Smooth muscle cell (in vitro differentiated cells): ENCODE measurements around the gene KLHL29. TPM values are rescaled to one million over a fixed set of nuclear protein-coding genes. Genes with fewer than 3 reads are reported as not detected.

Experiments used
- DNase-seq: peaks from one replicate; lab custom pipeline; 2025; ENCODE audit not compliant: unreplicated experiment; lab: John Stamatoyannopoulos, UW
- H2AFZ ChIP-seq: fragments of 200-600 bp; sonication (generic); 2 replicates; pipeline ENCODE4 v1.6.0; 2016; ENCODE audit warnings: antibody characterized with exemption, low read depth, mild to moderate bottlenecking
- H3F3A ChIP-seq: fragments of 200-600 bp; sonication (generic); 2 replicates; pipeline ENCODE4 v1.6.0; 2017; ENCODE audit warnings: antibody characterized with exemption, low read depth
- H3K27ac ChIP-seq: fragments of 200-600 bp; sonication (generic); 2 replicates; pipeline ENCODE4 v1.5.1; 2016; ENCODE audit warnings: low read depth, mild to moderate bottlenecking
- H3K27me3 ChIP-seq: fragments of 200-600 bp; sonication (generic); 2 replicates; pipeline ENCODE4 v1.6.1; 2016; ENCODE audit warnings: low read depth, mild to moderate bottlenecking
- H3K36me3 ChIP-seq: fragments of 200-600 bp; sonication (generic); 2 replicates; pipeline ENCODE4 v1.5.1; 2016; ENCODE audit warnings: low read depth
- H3K4me1 ChIP-seq: fragments of 200-600 bp; sonication (generic); 2 replicates; pipeline ENCODE4 v1.5.1; 2016; ENCODE audit warnings: low read depth
- H3K4me2 ChIP-seq: fragments of 200-600 bp; sonication (generic); 2 replicates; pipeline ENCODE4 v1.6.0; 2016; ENCODE audit warnings: mild to moderate bottlenecking
- H3K4me3 ChIP-seq: fragments of 200-600 bp; sonication (generic); 2 replicates; pipeline ENCODE4 v1.5.1; 2016; ENCODE audit warnings: mild to moderate bottlenecking
- H3K79me2 ChIP-seq: fragments of 200-600 bp; sonication (generic); 2 replicates; pipeline ENCODE4 v1.6.0; 2016; ENCODE audit warnings: low read depth, mild to moderate bottlenecking
- H3K9ac ChIP-seq: fragments of 200-600 bp; sonication (generic); 2 replicates; pipeline ENCODE4 v1.6.0; 2016; ENCODE audit warnings: low read depth
- H3K9me3 ChIP-seq: fragments of 200-600 bp; sonication (generic); replicated peaks from 2 replicates; pipeline ENCODE4 v1.5.1; 2016; ENCODE audit warnings: low read depth
- H4K20me1 ChIP-seq: fragments of 200-600 bp; sonication (generic); 2 replicates; pipeline ENCODE4 v1.6.0; 2016; ENCODE audit warnings: low read depth
- CTCF ChIP-seq: fragments of 200-600 bp; sonication (generic); IDR thresholded peaks from 2 replicates; pipeline ENCODE4 v1.5.1; 2017; ENCODE audit warnings: borderline replicate concordance, mild to moderate bottlenecking, antibody characterized with exemption; ENCODE audit not compliant: insufficient read depth, poor library complexity, severe bottlenecking
- WGBS: methylation state at CpG from one replicate; pipeline ENCODE4 v1.1.7; 2016; ENCODE audit warnings: low lambda C conversion rate; 5-methylcytosine and 5-hydroxymethylcytosine counted together
- polyA plus RNA-seq: library from polyadenylated mRNA; unstranded; fragments of >200 nt; fragmentation: Nextera tagmentation; extraction: Ambion mirVana; gene quantifications from 2 replicates; pipeline ENCODE4 v1.2.1, GENCODE V29; 2016
- total RNA-seq: library from RNA; depleted of rRNA; stranded (reverse); fragments of >200 nt; gene quantifications from 2 replicates; pipeline ENCODE4 v1.2.3, GENCODE V29; 2014

KLHL29 gene
- total and polyA plus RNA-seq, 2 experiments from 2014 or later, result 3.1 to 6.6 TPM

GRCh38 chr2:23426263-23426905 lies 41.4 kb downstream of the KLHL29 start:
- H3K27me3 ChIP-seq, result no peaks in the 10 kb centered on the region
- H3F3A ChIP-seq, result peaks cover 3% of the 10 kb centered on the region
- no peaks in the 10 kb centered on the region for H3K9me3 ChIP-seq
- TF ChIP-seq CTCF, result no peak
- peak overlapping the region; percentile 45 for H3K27ac ChIP-seq
- peak overlapping the region; percentile 27 for H3K4me2 ChIP-seq
- no peak for DNase-seq
- peaks cover 13% of the 10 kb centered on the region for H3K4me1 ChIP-seq
- H3K9ac ChIP-seq, result no peak overlapping the region
- no peaks in the 10 kb centered on the region for H3K36me3 ChIP-seq
- peaks cover 5% of the 10 kb centered on the region for H4K20me1 ChIP-seq
- no peak overlapping the region for H2AFZ ChIP-seq
- 57% methylated on average over 12 of the region's 12 CpGs for WGBS
- H3K79me2 ChIP-seq, result no peaks in the 10 kb centered on the region
- H3K4me3 ChIP-seq, result no peak overlapping the region

- no peak overlapping the region for H3K27ac ChIP-seq
- H3K4me1 ChIP-seq, result peaks cover 13% of the 10 kb centered on the region
- no peaks in the 10 kb centered on the region for H3K9me3 ChIP-seq
- H3K27me3 ChIP-seq, result no peaks in the 10 kb centered on the region
- no peak overlapping the region for H3K4me3 ChIP-seq
- peaks cover 3% of the 10 kb centered on the region for H3F3A ChIP-seq
- H4K20me1 ChIP-seq, result peaks cover 5% of the 10 kb centered on the region
- no peaks in the 10 kb centered on the region for H3K79me2 ChIP-seq
- H3K4me2 ChIP-seq, result no peak overlapping the region
- no peak for TF ChIP-seq CTCF
- WGBS, result 88% methylated on average over 8 of the region's 8 CpGs
- H3K9ac ChIP-seq, result no peak overlapping the region
- no peak overlapping the region for H2AFZ ChIP-seq
- no peak for DNase-seq
- no peaks in the 10 kb centered on the region for H3K36me3 ChIP-seq
Observed at GRCh38 chr2:23427350-23427749, 42.4 kb downstream of the KLHL29 start.

- peaks cover 3% of the 10 kb centered on the region for H3F3A ChIP-seq
- DNase-seq, result no peak
- H3K79me2 ChIP-seq, result peaks cover 2% of the 10 kb centered on the region
- H3K27me3 ChIP-seq, result no peaks in the 10 kb centered on the region
- H3K4me3 ChIP-seq, result no peak overlapping the region
- H3K9ac ChIP-seq, result no peak overlapping the region
- no peak overlapping the region for H2AFZ ChIP-seq
- H3K36me3 ChIP-seq, result no peaks in the 10 kb centered on the region
- H4K20me1 ChIP-seq, result peaks cover 5% of the 10 kb centered on the region
- 87% methylated on average over 12 of the region's 12 CpGs for WGBS
- no peak overlapping the region for H3K27ac ChIP-seq
- TF ChIP-seq CTCF, result no peak
- no peak overlapping the region for H3K4me2 ChIP-seq
- no peaks in the 10 kb centered on the region for H3K9me3 ChIP-seq
- peaks cover 10% of the 10 kb centered on the region for H3K4me1 ChIP-seq
Observed at GRCh38 chr2:23427976-23428375, 43.0 kb downstream of the KLHL29 start.

GRCh38 chr2:23429036-23429435 lies 44.1 kb downstream of the KLHL29 start:
- no peaks in the 10 kb centered on the region for H3K36me3 ChIP-seq
- peaks cover 4% of the 10 kb centered on the region for H3K4me1 ChIP-seq
- no peak overlapping the region for H3K9ac ChIP-seq
- no peak overlapping the region for H2AFZ ChIP-seq
- peaks cover 3% of the 10 kb centered on the region for H3F3A ChIP-seq
- WGBS, result 82% methylated on average over 6 of the region's 6 CpGs
- TF ChIP-seq CTCF, result no peak
- DNase-seq, result no peak
- no peak overlapping the region for H3K4me2 ChIP-seq
- H3K4me3 ChIP-seq, result no peak overlapping the region
- H3K9me3 ChIP-seq, result no peaks in the 10 kb centered on the region
- H3K27me3 ChIP-seq, result no peaks in the 10 kb centered on the region
- peaks cover 5% of the 10 kb centered on the region for H4K20me1 ChIP-seq
- H3K79me2 ChIP-seq, result peaks cover 2% of the 10 kb centered on the region
- H3K27ac ChIP-seq, result no peak overlapping the region
